Measurements from ENCODE around the gene STX18. TPM values are rescaled to one million over a fixed set of nuclear protein-coding genes. Genes with fewer than 3 reads are reported as not detected.

Gene STX18
- total RNA-seq, 1 donor from 2014 or later = 15.1 TPM

DNA sequence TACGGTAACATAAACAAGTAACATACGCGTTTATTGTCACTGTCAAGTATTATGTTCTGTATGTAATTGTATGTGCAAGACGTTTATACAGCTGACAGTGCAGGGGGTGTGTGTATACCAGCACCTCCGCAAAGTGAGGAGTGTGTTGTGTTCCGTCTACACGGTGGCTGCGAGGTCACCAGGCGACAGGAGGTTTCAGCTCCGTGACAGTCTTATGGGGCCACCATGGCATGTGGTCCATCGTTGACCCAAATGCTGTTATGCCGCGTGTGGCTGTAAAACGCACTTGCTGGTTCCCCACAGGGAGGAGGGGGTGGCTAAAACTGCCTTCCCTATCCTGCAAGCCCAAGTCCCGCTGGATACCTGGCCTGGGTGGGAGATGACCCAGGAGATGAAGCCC is 129.9 kb downstream of the STX18 start:
- Histone ChIP-seq H3K27ac (ENCODE audit: low read depth, low read length) (no peak overlapping the region), H3K36me3 (ENCODE audit: control insufficient read depth in 3 of 3, insufficient read depth in 3 of 3, low read length in 3 of 3) (peaks cover 0 to 5% (median 3%) of the 10 kb centered on the region in 3 donors), H3K4me3 (ENCODE audit: low read length in 3 of 3) (no peak overlapping the region), H3K9me3 (ENCODE audit: control insufficient read depth in 3 of 3, low read length in 3 of 3) (no peaks in the 10 kb centered on the region), H3K9ac (ENCODE audit: low read depth in 1 of 3, low read length in 3 of 3) (no peak overlapping the region), H3K27me3 (ENCODE audit: control insufficient read depth in 3 of 3, insufficient read depth in 3 of 3, low read length in 3 of 3) (peaks cover 10 to 22% (median 16%) of the 10 kb centered on the region in 3 donors), H3K4me1 (ENCODE audit: control insufficient read depth in 3 of 3, insufficient read depth in 3 of 3, low read length in 3 of 3) (peaks cover 0 to 4% (median 0%) of the 10 kb centered on the region in 3 donors)

DNA sequence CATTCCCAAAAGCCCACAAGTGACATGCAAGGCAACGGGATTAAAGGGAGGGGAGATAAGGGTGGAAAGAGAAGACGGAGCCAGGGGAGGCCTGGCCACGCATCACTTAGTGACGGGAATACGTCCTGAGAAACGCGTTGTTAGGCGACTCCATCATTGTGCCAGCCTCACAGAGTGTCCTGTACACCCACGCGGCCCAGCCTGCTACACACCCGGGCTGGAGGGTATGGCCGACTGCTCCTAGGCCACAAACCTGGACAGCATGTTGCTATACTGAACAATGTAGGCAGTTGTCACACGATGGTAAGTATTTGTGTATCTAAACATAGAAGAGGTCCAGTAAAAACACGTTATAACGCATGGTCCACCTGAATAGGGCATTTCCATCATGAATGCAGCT is 131.6 kb downstream of the STX18 start:
- H3K9me3 ChIP-seq (ENCODE audit: control insufficient read depth in 3 of 3, low read length in 3 of 3) = no peaks in the 10 kb centered on the region
- H3K27ac ChIP-seq (ENCODE audit: low read depth, low read length) = no peak overlapping the region
- no peaks in the 10 kb centered on the region for H3K36me3 ChIP-seq (ENCODE audit: control insufficient read depth in 3 of 3, insufficient read depth in 3 of 3, low read length in 3 of 3)
- no peak overlapping the region for H3K4me3 ChIP-seq (ENCODE audit: low read length in 3 of 3)
- H3K4me1 ChIP-seq (ENCODE audit: control insufficient read depth in 3 of 3, insufficient read depth in 3 of 3, low read length in 3 of 3) = peaks cover 0 to 4% (median 0%) of the 10 kb centered on the region in 3 donors
- no peak overlapping the region for H3K9ac ChIP-seq (ENCODE audit: low read depth in 1 of 3, low read length in 3 of 3)
- H3K27me3 ChIP-seq (ENCODE audit: control insufficient read depth in 3 of 3, insufficient read depth in 3 of 3, low read length in 3 of 3) = peaks cover 16 to 30% (median 21%) of the 10 kb centered on the region in 3 donors

- H3K27me3 ChIP-seq (ENCODE audit: control insufficient read depth in 3 of 3, insufficient read depth in 3 of 3, low read length in 3 of 3) = peaks cover 16 to 33% (median 23%) of the 10 kb centered on the region in 3 donors
- no peaks in the 10 kb centered on the region for H3K9me3 ChIP-seq (ENCODE audit: control insufficient read depth in 3 of 3, low read length in 3 of 3)
- H3K27ac ChIP-seq (ENCODE audit: low read depth, low read length) = no peak overlapping the region
These were observed 132.3 kb downstream of the STX18 start for GRCh38 chr4:4409416-4410115.

DNA sequence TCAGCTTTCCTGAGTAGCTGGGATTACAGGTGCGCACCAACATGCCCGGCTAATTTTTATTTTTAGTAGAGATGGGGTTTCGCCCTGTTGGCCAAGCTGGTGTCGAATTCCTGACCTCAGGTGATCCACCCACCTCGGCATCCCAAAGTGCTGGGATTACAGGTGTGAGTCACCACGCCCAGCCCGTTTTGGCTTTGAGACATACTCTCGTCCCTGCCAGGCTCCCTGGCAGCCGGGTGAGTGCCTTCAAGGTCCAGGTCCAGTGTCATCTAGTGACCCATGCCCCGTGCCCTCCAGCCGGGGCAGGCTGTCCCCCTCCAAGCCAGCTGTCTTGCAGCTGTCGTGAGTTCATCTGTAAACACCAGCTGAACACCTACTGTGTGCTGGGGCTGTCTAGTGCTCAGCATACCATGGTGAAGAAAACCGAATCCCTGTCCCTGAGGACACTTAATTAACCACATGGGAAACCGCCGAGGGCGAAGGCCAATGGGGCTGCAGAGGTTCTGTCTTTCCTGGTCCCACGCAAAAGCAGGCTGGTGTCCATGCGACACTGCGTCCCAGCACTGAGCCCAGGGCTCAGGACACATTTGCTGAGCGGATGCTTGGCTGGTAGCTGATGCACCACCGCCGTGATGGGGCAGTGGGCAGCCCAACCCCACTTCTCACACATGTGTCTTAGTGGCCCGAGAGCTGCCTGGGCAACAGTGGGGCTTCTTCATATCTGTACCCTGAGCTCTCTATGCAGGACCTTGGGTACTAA is 133.1 kb downstream of the STX18 start:
- H3K36me3 ChIP-seq (ENCODE audit: control insufficient read depth in 3 of 3, insufficient read depth in 3 of 3, low read length in 3 of 3) = no peaks in the 10 kb centered on the region
- no peak overlapping the region for H3K9ac ChIP-seq (ENCODE audit: low read depth in 1 of 3, low read length in 3 of 3)
- no peaks in the 10 kb centered on the region for H3K9me3 ChIP-seq (ENCODE audit: control insufficient read depth in 3 of 3, low read length in 3 of 3)
- no peak overlapping the region for H3K4me3 ChIP-seq (ENCODE audit: low read length in 3 of 3)
- H3K27me3 ChIP-seq (ENCODE audit: control insufficient read depth in 3 of 3, insufficient read depth in 3 of 3, low read length in 3 of 3) = peaks cover 17 to 33% (median 28%) of the 10 kb centered on the region in 3 donors
- H3K4me1 ChIP-seq (ENCODE audit: control insufficient read depth in 3 of 3, insufficient read depth in 3 of 3, low read length in 3 of 3) = peaks cover 0 to 4% (median 0%) of the 10 kb centered on the region in 3 donors
- no peak overlapping the region for H3K27ac ChIP-seq (ENCODE audit: low read depth, low read length)

More at GRCh38 chr4:4409416-4410115, 132.3 kb downstream of the STX18 start:
- Histone ChIP-seq H3K4me1 (ENCODE audit: control insufficient read depth in 3 of 3, insufficient read depth in 3 of 3, low read length in 3 of 3) (peaks cover 0 to 4% (median 0%) of the 10 kb centered on the region in 3 donors), H3K9ac (ENCODE audit: low read depth in 1 of 3, low read length in 3 of 3) (no peak overlapping the region), H3K36me3 (ENCODE audit: control insufficient read depth in 3 of 3, insufficient read depth in 3 of 3, low read length in 3 of 3) (no peaks in the 10 kb centered on the region), H3K4me3 (ENCODE audit: low read length in 3 of 3) (no peak overlapping the region)

DNA sequence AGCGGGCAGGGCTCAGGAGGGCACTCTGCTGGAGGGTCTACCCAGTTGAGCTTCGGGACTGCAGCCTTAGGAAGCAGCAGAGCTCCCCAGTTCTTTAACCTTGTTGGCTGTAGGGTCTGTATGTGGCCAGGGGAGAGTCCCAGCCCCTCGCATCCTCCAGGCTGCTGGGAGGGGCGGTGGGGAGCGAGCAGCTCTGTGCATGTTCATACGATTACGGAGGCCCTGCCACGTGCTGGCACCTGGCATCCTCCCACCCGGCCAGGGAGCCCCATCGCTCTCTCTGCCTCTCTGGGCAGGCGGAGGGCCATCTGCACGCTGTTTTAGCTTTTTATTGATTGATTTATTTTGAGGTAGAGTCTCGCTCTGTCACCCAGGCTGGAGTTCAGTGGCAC is 133.7 kb downstream of the STX18 start:
- no peaks in the 10 kb centered on the region for H3K9me3 ChIP-seq (ENCODE audit: control insufficient read depth in 3 of 3, low read length in 3 of 3)
- peaks cover 19 to 37% (median 35%) of the 10 kb centered on the region in 3 donors for H3K27me3 ChIP-seq (ENCODE audit: control insufficient read depth in 3 of 3, insufficient read depth in 3 of 3, low read length in 3 of 3)
- H3K4me3 ChIP-seq (ENCODE audit: low read length in 3 of 3) = no peak overlapping the region
- H3K27ac ChIP-seq (ENCODE audit: low read depth, low read length) = no peak overlapping the region
- H3K36me3 ChIP-seq (ENCODE audit: control insufficient read depth in 3 of 3, insufficient read depth in 3 of 3, low read length in 3 of 3) = no peaks in the 10 kb centered on the region
- no peak overlapping the region for H3K9ac ChIP-seq (ENCODE audit: low read depth in 1 of 3, low read length in 3 of 3)
- peaks cover 0 to 4% (median 0%) of the 10 kb centered on the region in 3 donors for H3K4me1 ChIP-seq (ENCODE audit: control insufficient read depth in 3 of 3, insufficient read depth in 3 of 3, low read length in 3 of 3)

- Histone ChIP-seq H3K27me3 (ENCODE audit: control insufficient read depth in 3 of 3, insufficient read depth in 3 of 3, low read length in 3 of 3) (peaks cover 19 to 41% (median 37%) of the 10 kb centered on the region in 3 donors), H3K4me1 (ENCODE audit: control insufficient read depth in 3 of 3, insufficient read depth in 3 of 3, low read length in 3 of 3) (peaks cover 0 to 4% (median 0%) of the 10 kb centered on the region in 3 donors), H3K36me3 (ENCODE audit: control insufficient read depth in 3 of 3, insufficient read depth in 3 of 3, low read length in 3 of 3) (no peaks in the 10 kb centered on the region), H3K9me3 (ENCODE audit: control insufficient read depth in 3 of 3, low read length in 3 of 3) (no peaks in the 10 kb centered on the region), H3K4me3 (ENCODE audit: low read length in 3 of 3) (no peak overlapping the region), H3K27ac (ENCODE audit: low read depth, low read length) (no peak overlapping the region), H3K9ac (ENCODE audit: low read depth in 1 of 3, low read length in 3 of 3) (no peak overlapping the region)
These were observed 134.3 kb downstream of the STX18 start for GRCh38 chr4:4407299-4408131.

DNA sequence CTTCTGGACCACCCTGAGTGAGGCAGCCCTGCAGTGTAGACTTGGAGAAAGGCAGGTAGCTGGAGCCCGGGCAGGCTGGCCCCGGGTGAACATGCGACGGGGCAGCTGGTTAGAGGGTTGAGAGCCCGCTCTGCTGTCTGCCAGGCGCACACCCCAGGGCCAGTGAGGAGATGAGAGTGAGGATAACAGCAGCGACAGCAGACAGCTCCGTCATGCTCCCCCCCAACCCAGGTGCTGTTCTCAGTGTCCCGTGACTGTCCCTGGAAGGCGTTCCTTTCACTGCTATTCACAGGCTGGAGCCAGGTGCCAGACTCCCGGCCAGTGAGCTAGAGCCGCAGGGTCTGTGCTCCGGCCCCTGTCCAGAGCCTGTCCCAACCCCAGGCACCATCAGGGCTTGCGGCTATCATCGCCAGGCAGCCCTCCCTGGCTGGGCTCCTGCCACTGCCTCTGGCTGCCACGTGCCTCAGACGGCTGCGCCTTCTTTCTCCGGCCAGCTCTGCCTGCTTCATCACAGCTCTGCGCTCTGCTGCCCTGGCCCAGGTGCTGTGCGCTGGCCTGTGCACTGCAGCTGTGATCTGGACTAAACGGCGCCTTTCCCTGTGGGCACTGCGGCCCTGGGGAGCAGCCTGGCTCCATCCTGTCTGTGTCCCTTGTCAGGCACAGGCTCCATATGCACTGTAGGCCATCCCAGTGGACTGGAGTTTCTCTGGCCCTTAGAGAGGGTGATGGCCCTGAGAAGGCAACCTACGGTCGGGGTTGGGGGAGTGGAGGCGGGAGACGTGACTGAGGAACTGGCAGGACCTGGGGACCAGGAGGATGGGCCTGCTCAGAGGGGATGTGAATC is 135.2 kb downstream of the STX18 start:
- Histone ChIP-seq H3K9me3 (ENCODE audit: control insufficient read depth in 3 of 3, low read length in 3 of 3) (no peaks in the 10 kb centered on the region), H3K9ac (ENCODE audit: low read depth in 1 of 3, low read length in 3 of 3) (no peak overlapping the region), H3K4me1 (ENCODE audit: control insufficient read depth in 3 of 3, insufficient read depth in 3 of 3, low read length in 3 of 3) (peaks cover 0 to 4% (median 0%) of the 10 kb centered on the region in 3 donors), H3K27ac (ENCODE audit: low read depth, low read length) (no peak overlapping the region), H3K27me3 (ENCODE audit: control insufficient read depth in 3 of 3, insufficient read depth in 3 of 3, low read length in 3 of 3) (peaks cover 20 to 42% (median 37%) of the 10 kb centered on the region in 3 donors), H3K36me3 (ENCODE audit: control insufficient read depth in 3 of 3, insufficient read depth in 3 of 3, low read length in 3 of 3) (no peaks in the 10 kb centered on the region), H3K4me3 (ENCODE audit: low read length in 3 of 3) (no peak overlapping the region)

DNA sequence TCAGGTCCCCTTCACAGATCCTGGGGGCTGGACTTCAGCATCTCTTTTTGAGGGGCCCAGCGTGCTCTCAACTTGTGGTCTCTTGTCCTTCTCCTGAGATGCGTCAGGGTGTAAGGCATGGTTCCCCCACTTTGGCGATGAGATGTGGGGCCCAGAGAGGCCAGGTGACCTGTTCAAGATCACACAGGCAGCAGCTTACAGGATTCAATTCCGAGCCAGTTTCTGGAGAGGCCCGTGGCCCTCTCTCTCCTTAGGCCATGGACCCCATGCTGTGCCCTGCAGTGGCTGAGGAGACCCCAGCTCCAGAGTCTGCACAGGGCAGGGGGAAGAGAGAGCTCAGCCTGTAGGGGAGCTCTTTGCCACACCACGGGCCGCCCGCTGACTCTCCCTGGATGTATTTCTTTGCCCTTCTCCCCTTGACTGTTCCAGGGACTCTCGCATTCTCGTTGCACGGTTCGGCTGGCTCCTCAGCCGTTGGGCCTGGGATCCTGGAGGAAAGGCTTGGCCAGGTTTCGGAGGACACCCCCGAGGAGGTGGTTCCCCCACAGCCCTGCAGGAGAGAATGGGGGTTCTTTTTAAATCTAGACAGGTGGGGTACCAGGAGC is 136.4 kb downstream of the STX18 start:
- Histone ChIP-seq H3K4me1 (ENCODE audit: control insufficient read depth in 3 of 3, insufficient read depth in 3 of 3, low read length in 3 of 3) (peaks cover 0 to 4% (median 0%) of the 10 kb centered on the region in 3 donors), H3K27me3 (ENCODE audit: control insufficient read depth in 3 of 3, insufficient read depth in 3 of 3, low read length in 3 of 3) (peaks cover 24 to 51% (median 44%) of the 10 kb centered on the region in 3 donors), H3K27ac (ENCODE audit: low read depth, low read length) (no peak overlapping the region), H3K9ac (ENCODE audit: low read depth in 1 of 3, low read length in 3 of 3) (no peak overlapping the region), H3K9me3 (ENCODE audit: control insufficient read depth in 3 of 3, low read length in 3 of 3) (peaks cover 0 to 4% (median 0%) of the 10 kb centered on the region in 3 donors), H3K4me3 (ENCODE audit: low read length in 3 of 3) (no peak overlapping the region), H3K36me3 (ENCODE audit: control insufficient read depth in 3 of 3, insufficient read depth in 3 of 3, low read length in 3 of 3) (no peaks in the 10 kb centered on the region)

GRCh38 chr4:4402966-4403365 is 138.9 kb downstream of the STX18 start:
- H3K9me3 ChIP-seq (ENCODE audit: control insufficient read depth in 3 of 3, low read length in 3 of 3) = peaks cover 0 to 4% (median 0%) of the 10 kb centered on the region in 3 donors
- H3K36me3 ChIP-seq (ENCODE audit: control insufficient read depth in 3 of 3, insufficient read depth in 3 of 3, low read length in 3 of 3) = no peaks in the 10 kb centered on the region
- no peak overlapping the region for H3K9ac ChIP-seq (ENCODE audit: low read depth in 1 of 3, low read length in 3 of 3)
- H3K4me1 ChIP-seq (ENCODE audit: control insufficient read depth in 3 of 3, insufficient read depth in 3 of 3, low read length in 3 of 3) = peaks cover 0 to under 1% (median 0%) of the 10 kb centered on the region in 3 donors
- no peak overlapping the region for H3K4me3 ChIP-seq (ENCODE audit: low read length in 3 of 3)
- no peak overlapping the region for H3K27ac ChIP-seq (ENCODE audit: low read depth, low read length)
- peaks cover 17 to 43% (median 39%) of the 10 kb centered on the region in 3 donors for H3K27me3 ChIP-seq (ENCODE audit: control insufficient read depth in 3 of 3, insufficient read depth in 3 of 3, low read length in 3 of 3)

All from skeletal muscle tissue (tissue), 4 donors.